ENCODE measurements around the gene PARP2.
A peak's percentile ranks its signal among the peaks of the same experiment; 100 is the strongest.
"Not testable (repeated sequence)": the region's sequence is repeated elsewhere in the genome, so short reads cannot be mapped to it uniquely, and the experiment has no call there.

Gene PARP2, protein sequence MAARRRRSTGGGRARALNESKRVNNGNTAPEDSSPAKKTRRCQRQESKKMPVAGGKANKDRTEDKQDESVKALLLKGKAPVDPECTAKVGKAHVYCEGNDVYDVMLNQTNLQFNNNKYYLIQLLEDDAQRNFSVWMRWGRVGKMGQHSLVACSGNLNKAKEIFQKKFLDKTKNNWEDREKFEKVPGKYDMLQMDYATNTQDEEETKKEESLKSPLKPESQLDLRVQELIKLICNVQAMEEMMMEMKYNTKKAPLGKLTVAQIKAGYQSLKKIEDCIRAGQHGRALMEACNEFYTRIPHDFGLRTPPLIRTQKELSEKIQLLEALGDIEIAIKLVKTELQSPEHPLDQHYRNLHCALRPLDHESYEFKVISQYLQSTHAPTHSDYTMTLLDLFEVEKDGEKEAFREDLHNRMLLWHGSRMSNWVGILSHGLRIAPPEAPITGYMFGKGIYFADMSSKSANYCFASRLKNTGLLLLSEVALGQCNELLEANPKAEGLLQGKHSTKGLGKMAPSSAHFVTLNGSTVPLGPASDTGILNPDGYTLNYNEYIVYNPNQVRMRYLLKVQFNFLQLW

DNA sequence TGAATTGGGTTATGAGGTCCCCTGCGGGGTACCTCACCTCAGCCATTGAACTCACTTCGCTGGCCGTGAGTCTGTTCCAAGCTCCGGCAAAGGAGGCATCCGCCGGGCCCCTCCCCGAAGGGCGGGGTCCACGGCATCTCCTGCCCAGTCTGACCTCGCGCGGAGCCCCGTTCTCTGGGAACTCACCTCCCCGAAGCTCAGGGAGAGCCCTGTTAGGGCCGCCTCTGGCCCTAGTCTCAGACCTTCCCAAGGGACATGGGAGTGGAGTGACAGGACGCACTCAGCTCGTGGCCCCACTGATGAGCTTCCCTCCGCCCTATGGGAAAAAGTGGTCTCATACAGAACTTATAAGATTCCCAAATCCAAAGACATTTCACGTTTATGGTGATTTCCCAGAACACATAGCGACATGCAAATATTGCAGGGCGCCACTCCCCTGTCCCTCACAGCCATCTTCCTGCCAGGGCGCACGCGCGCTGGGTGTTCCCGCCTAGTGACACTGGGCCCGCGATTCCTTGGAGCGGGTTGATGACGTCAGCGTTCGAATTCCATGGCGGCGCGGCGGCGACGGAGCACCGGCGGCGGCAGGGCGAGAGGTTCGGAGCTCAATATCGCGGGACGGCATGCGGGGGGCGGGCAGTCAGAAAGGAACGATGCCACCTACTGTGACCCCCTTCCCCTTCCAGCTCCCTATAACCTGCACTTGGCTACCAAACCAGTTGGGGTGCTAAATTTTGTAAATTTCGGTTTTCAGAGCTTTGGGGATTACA lies at the start of gene PARP2:
Gene PARP2 (plus strand): TSS at position 544 of the 770 bp plus-strand sequence. CDS start 7 bp downstream, at position 551.
- peak; percentile 81 for DNase-seq

DNA sequence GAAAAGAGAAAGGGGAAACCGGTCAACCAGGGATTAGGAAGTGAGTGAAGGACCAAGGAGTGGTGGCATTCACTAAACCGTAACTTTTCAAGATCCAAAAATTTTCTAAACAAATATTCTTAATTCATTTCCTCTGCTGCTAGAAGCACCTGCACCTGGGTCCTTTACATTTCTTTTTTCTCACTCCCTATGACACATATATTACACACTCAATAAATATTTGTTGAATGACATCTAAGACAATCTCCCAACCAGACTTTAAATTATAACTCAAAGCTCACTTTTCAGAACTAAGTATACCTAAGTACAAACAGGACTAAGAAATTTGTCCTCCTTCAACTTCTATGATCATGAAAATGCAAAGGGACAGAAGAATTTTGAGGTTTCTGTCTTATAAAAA lies 48.8 kb upstream of the PARP2 start:
- DNase-seq, result no peak

DNA sequence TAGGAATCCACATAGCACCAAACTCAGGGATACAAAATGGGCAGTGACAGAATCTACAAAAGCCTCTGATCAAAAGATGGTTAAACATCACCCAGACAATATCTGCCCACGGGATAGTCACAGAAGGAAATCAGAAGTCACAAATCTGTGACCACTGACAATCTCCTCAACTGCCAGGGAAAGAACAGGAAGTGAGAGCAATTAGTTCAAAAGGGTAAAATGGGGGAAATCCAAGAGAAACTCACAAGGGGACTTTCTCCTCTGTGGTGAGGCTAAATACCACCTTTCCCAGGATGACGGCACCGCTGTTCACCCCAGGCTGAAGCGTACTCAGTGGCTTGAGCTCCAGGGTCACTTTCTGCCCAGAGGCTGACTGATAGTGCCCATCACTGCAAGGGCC lies 48.4 kb upstream of the PARP2 start:
- no peak for DNase-seq

DNA sequence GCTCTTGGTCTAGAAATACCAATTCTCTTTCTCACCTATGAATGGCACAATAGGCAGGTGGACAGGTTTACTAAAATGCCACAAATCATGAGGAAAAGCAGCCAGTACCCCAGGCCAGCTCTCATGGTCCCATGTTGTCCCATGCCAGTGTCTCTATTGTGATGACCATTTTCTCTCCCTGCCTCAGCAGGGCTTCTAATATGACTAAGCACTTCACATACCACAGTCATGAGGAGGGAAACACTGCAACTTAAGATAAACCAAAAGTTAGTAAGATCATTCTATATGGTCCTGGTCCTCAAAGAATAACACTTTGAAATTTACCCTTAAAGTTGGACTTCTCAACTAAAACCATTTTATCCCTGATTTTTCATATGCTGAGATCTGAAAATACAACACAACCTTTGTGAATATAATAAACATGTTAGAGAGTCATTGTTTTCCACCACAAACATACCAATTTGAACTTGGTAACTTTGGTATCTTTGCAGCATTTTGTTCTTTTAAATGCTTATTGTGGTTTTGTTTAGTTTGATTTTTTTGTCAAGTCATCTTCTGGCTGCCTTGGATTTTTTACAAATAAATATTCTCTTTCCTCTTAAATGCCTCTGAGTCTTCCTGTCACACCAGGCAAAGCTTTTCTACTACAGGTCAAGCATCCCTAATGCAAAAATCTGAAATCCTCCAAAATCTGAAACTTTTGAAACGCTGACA lies 41.2 kb upstream of the PARP2 start:
- no peak for DNase-seq

DNA sequence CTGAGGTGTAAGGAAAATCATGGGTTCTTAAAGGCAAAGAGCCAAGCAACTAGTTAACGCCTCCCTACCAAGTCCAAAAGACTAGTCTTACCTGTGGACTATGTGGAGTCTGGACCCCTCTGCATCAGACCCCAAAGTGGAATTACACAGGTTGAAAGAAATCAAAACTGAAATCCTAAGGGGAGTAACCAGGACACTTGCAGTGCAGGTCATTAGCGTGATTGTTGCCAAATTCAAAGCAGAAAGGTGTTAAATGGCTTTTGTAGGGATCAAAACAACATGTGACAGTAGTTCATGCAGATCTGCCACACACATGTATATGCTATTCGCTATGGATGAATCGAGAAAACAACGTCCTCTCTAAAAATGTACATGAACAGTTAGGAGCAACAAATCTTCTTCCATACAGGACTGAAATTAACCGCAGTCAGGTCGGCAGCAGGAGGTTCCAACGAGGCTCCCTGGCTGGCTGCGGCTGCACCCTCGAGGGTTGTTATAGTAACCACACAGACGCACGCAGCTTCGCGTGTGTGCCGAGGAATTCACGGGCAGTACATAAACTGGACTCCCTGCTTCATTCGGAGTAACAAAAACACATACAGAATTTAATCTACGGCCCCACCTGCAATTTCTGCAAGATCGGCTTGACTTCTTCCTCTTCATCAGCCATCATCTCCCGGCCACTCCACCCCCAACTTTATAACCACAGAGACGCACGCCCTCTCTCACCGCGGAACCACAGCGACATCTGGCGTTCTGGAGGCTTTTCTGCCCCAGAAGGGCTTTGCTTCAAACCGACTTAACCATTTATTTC lies 38.0 kb upstream of the PARP2 start, which contains the start of gene TTC5:
Gene TTC5 (minus strand): TSS at position 687 of the 814 bp plus-strand sequence. CDS start 14 bp downstream, at position 673.
- DNase-seq, result peak; percentile 86

DNA sequence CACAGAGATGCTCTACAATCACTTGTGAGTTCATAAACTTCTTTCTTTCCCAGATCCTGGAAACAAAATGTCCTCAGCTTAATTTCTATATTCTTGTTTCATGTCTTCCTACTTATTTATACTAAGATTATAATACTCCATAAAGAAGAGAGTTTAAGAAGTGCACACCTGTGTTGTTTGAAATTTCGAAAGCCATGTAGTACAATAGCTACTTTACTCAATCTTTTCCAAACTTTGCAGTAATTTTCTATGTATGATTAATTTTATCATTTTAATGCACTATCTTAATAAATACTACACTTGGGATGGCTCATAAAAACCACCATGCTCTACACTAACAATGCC lies 37.4 kb upstream of the PARP2 start:
- no peak for DNase-seq

DNA sequence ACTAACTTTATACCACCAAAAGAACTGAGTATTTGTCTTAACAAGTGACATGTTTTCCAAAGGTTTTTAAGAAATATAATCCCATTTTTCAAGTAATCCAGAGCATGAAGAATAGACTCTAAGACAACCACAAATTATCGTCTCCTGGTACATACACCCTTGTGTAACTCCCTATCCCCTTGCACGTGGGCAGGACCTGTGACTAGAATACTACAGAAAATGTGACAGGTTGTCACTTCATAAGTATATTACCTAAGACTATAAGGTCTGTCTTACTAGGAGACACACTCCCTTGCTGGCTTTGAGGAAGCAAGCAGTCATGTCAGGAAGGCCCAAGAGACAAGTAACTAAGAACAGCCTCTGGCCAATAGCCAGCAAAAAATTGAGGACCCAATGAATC lies 29.4 kb upstream of the PARP2 start:
- no peak for DNase-seq

DNA sequence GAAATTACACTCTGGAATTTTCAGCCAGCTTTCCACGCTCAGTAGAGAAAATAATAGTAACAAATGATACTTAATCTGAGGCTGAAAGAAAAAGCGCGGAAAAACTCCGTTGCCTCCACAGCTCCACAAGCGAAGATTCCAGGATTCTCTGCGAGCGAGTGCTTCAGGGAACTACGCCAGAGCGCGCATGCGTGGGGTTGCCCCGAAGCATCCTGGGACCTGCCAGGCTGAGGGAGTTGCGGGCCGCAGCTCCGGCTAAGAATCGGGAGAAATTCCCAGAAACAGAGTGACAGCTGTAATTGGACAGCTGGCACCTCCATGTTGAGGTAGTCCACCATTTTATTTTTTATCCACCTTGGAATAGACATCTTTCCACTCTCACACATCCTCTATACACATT lies 25.7 kb upstream of the PARP2 start:
- DNase-seq, result no peak

DNA sequence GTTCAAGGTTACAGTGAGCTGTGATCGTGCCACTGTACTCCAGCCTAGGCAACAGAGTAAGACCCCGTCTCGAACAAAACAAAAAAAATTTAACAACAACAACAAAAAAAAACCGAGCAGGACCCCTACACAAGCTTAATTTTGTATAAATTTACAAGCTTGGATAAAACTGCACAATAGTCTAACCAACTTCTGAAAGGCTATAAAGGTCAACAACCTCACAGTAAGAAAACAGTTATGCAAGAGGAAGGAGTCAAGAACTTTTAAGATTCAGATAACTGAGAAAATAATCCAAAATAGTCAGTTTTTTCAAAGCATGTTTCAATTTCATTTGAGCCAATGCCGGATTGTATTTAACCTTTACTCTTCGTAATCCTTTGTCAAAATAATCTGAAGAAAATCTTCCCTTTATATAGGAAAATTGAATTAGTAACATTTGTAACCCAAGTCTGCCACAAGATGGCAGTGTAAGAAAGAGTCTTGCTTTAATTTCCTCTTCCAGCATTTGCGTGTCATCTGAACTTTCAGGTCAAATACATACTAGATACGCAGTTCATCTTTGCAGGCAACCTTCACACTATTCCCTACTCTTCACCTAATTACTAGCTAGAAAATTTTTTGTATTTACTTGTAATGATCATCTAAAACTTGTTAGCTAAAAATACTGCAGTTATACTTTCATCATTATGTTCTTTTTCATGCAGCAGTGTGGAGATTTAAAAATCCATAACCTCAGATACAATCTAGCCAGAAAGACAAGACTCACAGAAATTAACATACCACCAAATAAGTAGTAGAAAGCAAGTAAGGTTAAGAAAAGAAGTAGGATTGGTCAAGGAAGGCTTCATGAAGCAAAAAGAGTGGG lies 16.2 kb upstream of the PARP2 start:
- DNase-seq, result no peak

DNA sequence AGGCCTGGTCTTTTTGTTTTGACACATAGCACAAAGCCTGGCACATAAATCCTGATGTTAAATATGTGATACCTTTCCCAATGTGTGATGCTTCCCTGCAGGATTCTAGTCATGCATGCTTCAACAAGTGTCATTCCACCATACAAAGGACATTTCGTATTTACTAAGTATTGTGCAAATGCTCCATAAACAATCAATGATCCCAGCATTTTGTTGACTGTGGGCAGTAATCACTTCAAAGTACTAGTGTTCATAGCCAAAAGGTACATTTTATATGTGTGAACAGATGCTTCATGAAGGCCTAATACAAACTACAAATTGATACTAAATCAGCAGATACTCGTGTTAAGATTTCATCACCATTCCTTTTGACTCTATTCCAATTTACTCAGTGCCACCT lies 14.7 kb upstream of the PARP2 start:
- DNase-seq, result no peak

DNA sequence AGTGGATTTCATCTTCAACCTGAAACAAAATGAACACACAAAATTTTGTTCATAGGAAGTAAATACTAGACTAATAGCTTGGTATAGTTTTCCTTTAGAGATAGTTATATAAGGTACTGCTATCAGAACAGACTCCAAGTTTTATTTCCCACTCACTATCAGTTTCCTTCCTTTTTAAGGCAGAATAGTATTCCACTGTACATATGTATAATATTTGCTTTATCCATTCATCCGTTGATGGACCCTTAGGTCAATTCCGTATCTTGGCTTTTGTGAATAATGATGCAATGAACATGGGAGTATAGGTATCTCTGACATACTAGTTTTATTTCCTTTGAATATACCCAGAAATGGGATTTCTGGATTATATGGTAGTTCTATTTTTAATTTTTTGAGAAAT lies 14.1 kb upstream of the PARP2 start:
- DNase-seq, result no peak

DNA sequence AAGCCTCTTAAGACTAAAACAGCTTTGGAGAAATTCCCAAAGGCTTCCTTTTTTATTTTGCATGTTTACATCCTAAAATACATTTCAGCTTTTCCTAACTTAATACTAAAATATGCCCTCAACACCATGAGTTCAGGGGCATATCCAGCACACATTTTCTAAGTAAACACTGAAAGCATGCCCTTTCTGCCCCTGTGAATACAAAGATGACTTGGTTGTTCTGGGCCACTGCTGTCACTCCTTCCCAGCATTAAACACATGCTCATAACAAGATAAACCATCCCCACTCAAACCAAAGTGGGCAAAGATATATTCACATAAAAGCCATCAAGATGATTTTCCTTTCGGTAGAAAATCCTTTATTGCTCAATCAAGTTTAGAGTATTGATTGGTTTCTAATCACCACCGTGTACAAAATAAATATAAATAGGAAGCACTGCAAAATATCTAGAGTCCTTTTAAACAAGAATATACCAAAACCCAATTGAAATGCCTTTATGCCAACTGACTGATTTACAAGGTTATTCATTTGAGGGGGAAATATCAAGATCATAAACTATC lies 12.3 kb upstream of the PARP2 start:
- DNase-seq, result no peak

DNA sequence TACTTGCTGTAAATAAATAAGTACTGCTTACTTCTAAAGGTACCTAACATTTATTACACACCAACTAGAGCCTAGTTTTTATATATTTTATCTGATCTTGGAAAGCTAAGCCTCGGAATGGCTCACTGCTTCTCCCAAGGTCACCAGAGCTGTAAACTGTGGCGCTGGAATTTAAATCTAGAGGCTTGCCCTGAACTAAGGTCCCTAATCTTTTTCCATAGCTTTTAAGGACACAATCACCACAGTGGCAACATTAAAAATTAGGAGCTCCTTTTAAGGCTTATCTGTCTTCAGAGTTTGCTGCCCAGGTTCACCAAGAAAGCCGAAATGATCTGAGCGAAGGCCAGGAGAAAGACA lies 11.0 kb upstream of the PARP2 start:
- no peak for DNase-seq

DNA sequence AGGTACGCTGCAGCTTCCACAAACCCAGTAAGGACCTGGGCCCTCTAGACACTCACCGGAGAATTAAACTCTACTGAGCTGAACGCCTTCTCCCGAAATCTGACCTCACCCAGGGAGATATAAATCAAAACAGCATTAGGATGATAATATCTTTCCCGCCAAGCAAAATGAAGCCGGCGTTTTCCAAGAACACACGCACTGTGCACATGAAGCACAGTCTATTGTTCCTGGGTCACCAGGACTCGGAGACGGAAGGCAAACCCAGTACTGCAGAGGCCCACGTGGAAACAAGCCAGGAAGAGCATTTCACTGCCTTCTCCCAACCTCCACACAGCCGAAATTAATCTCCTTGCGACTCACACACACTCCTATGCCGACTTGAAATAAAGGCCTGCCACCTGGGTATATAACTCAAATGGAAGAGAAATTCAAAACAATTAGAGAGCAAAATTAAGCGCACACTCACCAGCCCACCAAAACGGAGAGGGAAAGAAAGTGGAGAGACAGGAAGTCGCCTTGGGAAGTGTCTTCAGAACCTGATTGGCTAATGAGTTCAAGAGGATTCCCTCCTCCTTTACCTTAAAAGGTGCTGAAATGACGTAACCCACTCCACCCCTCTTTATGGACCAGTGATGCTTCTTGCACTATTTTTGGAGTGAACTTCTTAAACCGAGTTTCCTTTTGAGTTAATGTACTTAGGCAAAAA lies 10.5 kb upstream of the PARP2 start, which contains the start of gene CCNB1IP1:
Gene CCNB1IP1 (minus strand): TSS at position 492 of the 706 bp plus-strand sequence. CDS start 16,756 bp downstream, outside the sequence.
- peak; percentile 15 for DNase-seq

DNA sequence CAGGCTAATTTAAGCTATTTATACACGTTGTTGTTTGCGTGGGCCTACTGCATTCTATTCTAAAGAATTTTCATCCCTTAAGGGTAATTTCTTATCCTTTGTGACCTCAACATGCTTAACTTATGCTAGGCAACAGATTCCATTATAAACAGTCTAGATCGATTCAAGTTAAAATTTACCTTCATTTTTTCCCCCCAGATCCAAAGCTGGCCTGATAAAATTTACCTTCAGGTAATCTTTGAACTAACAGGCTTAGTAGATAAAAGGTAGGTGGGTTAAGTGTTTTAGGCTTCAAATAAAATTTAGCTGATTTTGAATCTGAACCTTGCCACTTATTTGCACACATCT lies 10.0 kb upstream of the PARP2 start:
- DNase-seq, result no peak

DNA sequence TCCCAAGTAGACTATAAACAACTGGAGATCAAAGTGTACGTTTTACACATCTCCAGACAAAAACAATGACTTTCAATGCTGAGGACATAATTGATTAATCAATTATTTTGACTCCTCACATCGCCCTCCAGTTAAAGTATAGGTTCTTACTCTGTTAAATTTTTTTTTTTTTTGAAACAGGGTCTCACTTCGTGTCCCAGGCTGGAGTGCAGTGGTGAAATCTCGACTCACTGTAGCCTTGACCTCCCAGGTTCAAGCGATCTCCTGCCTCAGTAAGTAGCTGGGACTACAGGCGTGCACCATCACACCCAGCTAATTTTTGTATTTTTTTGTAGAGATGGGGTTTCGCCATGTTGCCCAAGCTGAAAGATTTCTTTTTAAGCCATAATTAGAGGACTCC lies 9.4 kb upstream of the PARP2 start:
- no peak for DNase-seq

DNA sequence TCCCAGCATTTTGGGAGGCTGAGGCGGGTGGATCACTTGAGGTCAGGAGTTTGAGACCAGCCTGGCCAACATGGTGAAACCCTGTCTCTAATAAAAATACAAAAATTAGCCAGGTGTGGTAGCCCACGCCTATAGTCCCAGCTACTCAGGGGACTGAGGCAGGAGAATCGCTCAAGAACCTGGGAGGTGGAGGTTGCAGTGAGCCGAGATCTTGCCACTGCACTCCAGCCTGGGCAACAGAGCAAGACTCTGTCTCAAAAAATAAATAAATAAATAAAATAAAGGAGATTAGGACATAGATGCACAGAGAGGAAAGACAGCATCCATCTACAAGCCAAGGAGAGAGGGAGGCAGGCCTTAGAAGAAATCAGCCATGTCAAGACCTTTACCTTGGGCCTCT lies 2.4 kb upstream of the PARP2 start:
- not testable (repeated sequence) for DNase-seq

DNA sequence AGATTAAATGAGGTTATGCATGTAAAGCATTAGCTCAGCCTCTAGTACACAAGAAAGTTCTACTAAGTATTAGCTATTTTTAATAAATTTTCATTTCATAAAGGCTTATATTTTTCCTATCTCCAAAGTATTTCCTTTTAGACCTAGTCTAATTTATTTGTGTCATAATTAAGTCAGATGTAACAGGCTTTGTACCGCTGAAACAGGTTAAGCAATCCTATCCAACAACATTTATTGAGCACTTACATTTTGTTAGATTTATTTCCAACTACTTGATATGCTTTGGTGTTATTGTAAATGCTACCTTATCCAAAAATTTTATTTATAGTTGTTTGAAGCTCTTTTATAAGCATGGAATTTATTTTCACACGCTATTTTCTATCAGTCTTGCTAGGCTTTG lies 1.8 kb upstream of the PARP2 start:
- DNase-seq, result no peak

DNA sequence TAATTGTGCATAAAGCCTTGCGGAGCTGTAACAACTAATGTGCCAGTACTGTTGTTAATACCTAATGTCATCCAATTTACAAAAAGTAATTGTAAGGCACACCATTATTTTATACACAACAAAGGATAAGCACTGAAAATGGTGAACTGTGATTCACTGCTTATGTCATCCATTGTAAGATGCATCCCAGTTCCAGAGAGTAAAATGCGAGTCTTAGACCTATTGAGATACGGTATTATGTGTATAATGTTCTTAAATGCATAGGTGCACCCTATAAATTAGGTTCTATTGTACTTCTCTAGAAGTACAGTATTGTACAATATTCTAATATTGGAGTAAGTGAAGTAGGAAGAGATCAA lies 406 bp downstream of the PARP2 start:
- DNase-seq, result no peak

DNA sequence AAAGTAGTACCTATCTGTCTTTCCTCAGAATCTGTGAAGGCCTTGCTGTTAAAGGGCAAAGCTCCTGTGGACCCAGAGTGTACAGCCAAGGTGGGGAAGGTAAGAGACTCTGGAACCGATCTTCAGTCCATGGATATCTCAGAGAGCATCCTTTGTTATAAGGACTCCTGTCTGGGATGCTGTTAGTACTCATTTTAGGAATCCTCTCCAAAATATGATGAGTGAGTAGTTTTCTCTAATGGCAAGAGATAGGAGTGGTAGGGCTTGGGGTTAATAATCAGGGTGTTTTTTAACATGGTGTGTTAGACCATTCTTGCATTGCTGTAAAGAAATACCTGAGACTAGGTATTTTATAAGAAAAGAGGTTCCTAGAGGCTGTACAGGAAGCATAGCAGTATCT lies 1.9 kb downstream of the PARP2 start:
- DNase-seq, result no peak

DNA sequence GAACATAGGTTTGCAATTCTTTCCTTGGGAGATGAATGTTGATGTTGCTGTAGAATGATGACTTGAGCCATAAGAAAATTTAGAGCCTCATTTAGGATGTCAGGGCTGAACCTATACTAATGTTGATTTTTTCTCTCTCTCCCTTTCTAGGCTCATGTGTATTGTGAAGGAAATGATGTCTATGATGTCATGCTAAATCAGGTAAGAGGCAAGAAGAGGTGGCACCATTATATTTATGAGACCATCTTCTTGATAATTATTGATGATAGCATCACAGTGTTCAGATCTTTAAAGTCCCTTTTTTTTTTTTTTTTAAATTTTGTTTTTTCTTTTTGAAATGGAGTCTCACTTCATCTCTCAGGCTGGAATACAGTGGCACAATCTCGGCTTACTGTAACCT lies 3.3 kb downstream of the PARP2 start:
- no peak for DNase-seq

Data from activated effector memory CD4-positive, alpha-beta T cell treated with Interleukin-2 at 50 U/mL for 16 hours (primary cell).